HepG2 (cell line): ENCODE measurements around the gene FGD4. TPM values are rescaled to one million over a fixed set of nuclear protein-coding genes. Genes with fewer than 3 reads are reported as not detected.

Source experiments
- ARNT ChIP-seq: fragments of 450-650 bp; IDR thresholded peaks from 2 replicates; pipeline ENCODE4 v1.6.1; 2017
- CBX2 ChIP-seq, 2 experiments: fragments of 200-600 bp in 1 of 2; sonication (generic); formaldehyde crosslinking in 1 of 2; IDR thresholded peaks; 2 replicates each; pipeline versions ENCODE4 v1.7.0 to v1.8.1; 2018 to 2022; ENCODE audit warnings: low read depth in 2 of 2, low read length in 1 of 2, mild to moderate bottlenecking in 1 of 2, missing genetic modification reagents in 1 of 2
- ELF3 ChIP-seq: IDR thresholded peaks from 2 replicates; pipeline ENCODE4 v1.6.1; 2016; ENCODE audit warnings: missing genetic modification reagents, missing compliant biosample characterization
- ESRRA ChIP-seq: sonication (generic); formaldehyde crosslinking; IDR thresholded peaks from 2 replicates; pipeline ENCODE4 v1.5.1; 2020; ENCODE audit warnings: mild to moderate bottlenecking, low read depth, missing genetic modification reagents
- FIP1L1 ChIP-seq: fragments of 200-400 bp; formaldehyde crosslinking; IDR thresholded peaks from 2 replicates; pipeline ENCODE4 v1.6.1; 2018; ENCODE audit warnings: low read depth, mild to moderate bottlenecking, low read length, moderate library complexity, borderline replicate concordance; ENCODE audit not compliant: insufficient read depth
- FOXA3 ChIP-seq: IDR thresholded peaks from 2 replicates; pipeline ENCODE4 v1.6.1; 2016; ENCODE audit warnings: missing genetic modification reagents, missing compliant biosample characterization
- FOXC1 ChIP-seq: sonication (generic); formaldehyde crosslinking; IDR thresholded peaks from 2 replicates; pipeline ENCODE4 v1.8.0; 2022; ENCODE audit warnings: mild to moderate bottlenecking, missing genetic modification reagents, borderline replicate concordance
- GATAD2A ChIP-seq: IDR thresholded peaks from 2 replicates; pipeline ENCODE4 v1.6.1; 2016
- HDAC2 ChIP-seq: sonication (generic); formaldehyde crosslinking; IDR thresholded peaks from 2 replicates; pipeline ENCODE4 v1.4.0; 2020; ENCODE audit warnings: missing genetic modification reagents
- HMG20B ChIP-seq: conservative IDR thresholded peaks from 2 replicates; pipeline ENCODE4 v1.6.1; 2016; ENCODE audit warnings: missing genetic modification reagents, missing compliant biosample characterization
- IKZF4 ChIP-seq: sonication (generic); formaldehyde crosslinking; IDR thresholded peaks from 2 replicates; pipeline ENCODE4 v1.5.1; 2020; ENCODE audit warnings: borderline replicate concordance, mild to moderate bottlenecking, low read depth, missing genetic modification reagents; ENCODE audit errors: not compliant biosample characterization
- MEIS2 ChIP-seq: sonication (generic); formaldehyde crosslinking; IDR thresholded peaks from 2 replicates; pipeline ENCODE4 v1.9.0; 2021; ENCODE audit warnings: mild to moderate bottlenecking, missing genetic modification reagents
- NFYB ChIP-seq: sonication (generic); formaldehyde crosslinking; IDR thresholded peaks from 2 replicates; pipeline ENCODE4 v1.4.0; 2020; ENCODE audit warnings: missing genetic modification reagents
- RARA ChIP-seq: IDR thresholded peaks from 2 replicates; pipeline ENCODE4 v1.6.1; 2016; ENCODE audit warnings: missing genetic modification reagents, missing compliant biosample characterization
- ZNF264 ChIP-seq: sonication (generic); formaldehyde crosslinking; IDR thresholded peaks from 2 replicates; pipeline ENCODE4 v1.4.0; 2020; ENCODE audit warnings: missing genetic modification reagents
- ZNF713 ChIP-seq: sonication (generic); formaldehyde crosslinking; IDR thresholded peaks from 2 replicates; pipeline ENCODE4 v1.4.0; 2020; ENCODE audit warnings: mild to moderate bottlenecking, missing genetic modification reagents
- polyA plus RNA-seq, 8 experiments: library from polyadenylated mRNA; depleted of rRNA in 3 of 8; stranded (reverse) in 7 of 8; unstranded in 1 of 8; fragments of >200 nt; fragmentation: Illumina TruSeq in 4 of 8; extraction: Trizol in 4 of 8; gene quantifications; 2 replicates each; pipeline versions ENCODE4 v1.2.1 to v1.2.3, GENCODE V29; 2011 to 2016; ENCODE audit warnings: low read depth in 4 of 8, missing spikeins in 1 of 8, mixed read lengths in 1 of 8; ENCODE audit not compliant: insufficient read depth in 1 of 8
- total RNA-seq, 5 experiments: library from RNA; depleted of rRNA; stranded (reverse); fragments of >200 nt; fragmentation: Illumina TruSeq; extraction: Trizol; gene quantifications; 2 replicates each; pipeline ENCODE4 v1.2.3, GENCODE V29; 2016; ENCODE audit warnings: low read depth in 1 of 5
- TF ChIP-seq, protein P1 (sequence below): sonication (generic); formaldehyde crosslinking; IDR thresholded peaks from 2 replicates; pipeline ENCODE4 v1.5.0; 2020; ENCODE audit warnings: mild to moderate bottlenecking, missing genetic modification reagents, borderline replicate concordance
- TF ChIP-seq, protein P2 (sequence below): sonication (generic); formaldehyde crosslinking; IDR thresholded peaks from 2 replicates; pipeline ENCODE4 v1.5.1; 2020; ENCODE audit warnings: mild to moderate bottlenecking, missing genetic modification reagents, borderline replicate concordance
- TF ChIP-seq, protein P3 (sequence below): sonication (generic); formaldehyde crosslinking; IDR thresholded peaks from 2 replicates; pipeline ENCODE4 v1.9.0; 2022; ENCODE audit warnings: missing genetic modification reagents, mild to moderate bottlenecking, borderline replicate concordance

The FGD4 gene
- total and polyA plus RNA-seq, 2 of the 13 experiments (the other 11 are each of a cell fraction or from before 2014, with no cell fraction given) = 4.6 to 6.6 TPM

DNA sequence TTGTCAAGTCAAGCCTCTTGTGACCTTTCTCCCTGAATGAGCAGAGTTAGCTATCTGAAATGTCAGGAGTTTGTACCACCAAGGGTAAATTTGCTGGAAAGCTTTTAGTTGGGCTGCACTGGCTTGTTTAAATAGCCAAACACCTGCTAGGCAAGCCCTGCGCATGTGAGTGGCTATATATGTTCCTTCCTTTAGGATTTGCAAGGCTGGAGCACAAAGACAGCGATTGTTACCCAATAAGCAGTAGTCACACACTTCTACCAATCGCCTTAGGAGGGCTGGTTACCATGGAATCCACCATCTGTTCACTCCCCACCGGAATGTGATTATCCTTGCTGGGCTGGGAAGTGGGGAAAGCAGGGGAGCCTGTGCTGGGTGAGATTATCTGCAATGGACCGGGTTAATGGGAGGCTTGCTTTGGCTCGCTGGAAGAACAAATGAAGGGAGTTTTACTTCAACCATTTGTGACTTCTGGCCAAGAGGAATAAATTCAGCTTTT lies 102.5 kb downstream of the FGD4 start (continued):
- TF ChIP-seq, protein P1, sequence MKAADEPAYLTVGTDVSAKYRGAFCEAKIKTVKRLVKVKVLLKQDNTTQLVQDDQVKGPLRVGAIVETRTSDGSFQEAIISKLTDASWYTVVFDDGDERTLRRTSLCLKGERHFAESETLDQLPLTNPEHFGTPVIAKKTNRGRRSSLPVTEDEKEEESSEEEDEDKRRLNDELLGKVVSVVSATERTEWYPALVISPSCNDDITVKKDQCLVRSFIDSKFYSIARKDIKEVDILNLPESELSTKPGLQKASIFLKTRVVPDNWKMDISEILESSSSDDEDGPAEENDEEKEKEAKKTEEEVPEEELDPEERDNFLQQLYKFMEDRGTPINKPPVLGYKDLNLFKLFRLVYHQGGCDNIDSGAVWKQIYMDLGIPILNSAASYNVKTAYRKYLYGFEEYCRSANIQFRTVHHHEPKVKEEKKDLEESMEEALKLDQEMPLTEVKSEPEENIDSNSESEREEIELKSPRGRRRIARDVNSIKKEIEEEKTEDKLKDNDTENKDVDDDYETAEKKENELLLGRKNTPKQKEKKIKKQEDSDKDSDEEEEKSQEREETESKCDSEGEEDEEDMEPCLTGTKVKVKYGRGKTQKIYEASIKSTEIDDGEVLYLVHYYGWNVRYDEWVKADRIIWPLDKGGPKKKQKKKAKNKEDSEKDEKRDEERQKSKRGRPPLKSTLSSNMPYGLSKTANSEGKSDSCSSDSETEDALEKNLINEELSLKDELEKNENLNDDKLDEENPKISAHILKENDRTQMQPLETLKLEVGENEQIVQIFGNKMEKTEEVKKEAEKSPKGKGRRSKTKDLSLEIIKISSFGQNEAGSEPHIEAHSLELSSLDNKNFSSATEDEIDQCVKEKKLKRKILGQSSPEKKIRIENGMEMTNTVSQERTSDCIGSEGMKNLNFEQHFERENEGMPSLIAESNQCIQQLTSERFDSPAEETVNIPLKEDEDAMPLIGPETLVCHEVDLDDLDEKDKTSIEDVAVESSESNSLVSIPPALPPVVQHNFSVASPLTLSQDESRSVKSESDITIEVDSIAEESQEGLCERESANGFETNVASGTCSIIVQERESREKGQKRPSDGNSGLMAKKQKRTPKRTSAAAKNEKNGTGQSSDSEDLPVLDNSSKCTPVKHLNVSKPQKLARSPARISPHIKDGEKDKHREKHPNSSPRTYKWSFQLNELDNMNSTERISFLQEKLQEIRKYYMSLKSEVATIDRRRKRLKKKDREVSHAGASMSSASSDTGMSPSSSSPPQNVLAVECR (CRISPR knock-in tag) = peak; percentile 53; the same call in 1 of the 2 replicates
- TF ChIP-seq NFYB (CRISPR knock-in tag) (peak; percentile 65), IKZF4 (CRISPR knock-in tag) (no peak), ZNF713 (CRISPR knock-in tag) (no peak), CBX2 (IDR thresholded peaks at IDR 0.05; ENCODE audit: low read depth, low read length) (no peak), CBX2 (CRISPR knock-in tag; IDR thresholded peaks at IDR 0.05; ENCODE audit: low read depth) (no peak), MEIS2 (CRISPR knock-in tag) (no peak), ARNT (no peak), HMG20B (CRISPR knock-in tag) (no peak), HDAC2 (peak; percentile 70; the same call in 1 of the 2 replicates), ESRRA (CRISPR knock-in tag) (peak; percentile 57; the same call in 1 of the 2 replicates), ZNF264 (CRISPR knock-in tag) (peak; percentile 55; the same call in 1 of the 2 replicates), RARA (peak; percentile 26), FOXC1 (CRISPR knock-in tag) (no peak; the same call in 1 of the 2 replicates), GATAD2A (CRISPR knock-in tag) (peak; percentile 45; the same call in 1 of the 2 replicates), FIP1L1 (no peak), ELF3 (CRISPR knock-in tag) (0 out of 2 replicates have a peak, but pooled peaks have one; percentile 35), FOXA3 (peak; percentile 74)
- TF ChIP-seq, protein P2, sequence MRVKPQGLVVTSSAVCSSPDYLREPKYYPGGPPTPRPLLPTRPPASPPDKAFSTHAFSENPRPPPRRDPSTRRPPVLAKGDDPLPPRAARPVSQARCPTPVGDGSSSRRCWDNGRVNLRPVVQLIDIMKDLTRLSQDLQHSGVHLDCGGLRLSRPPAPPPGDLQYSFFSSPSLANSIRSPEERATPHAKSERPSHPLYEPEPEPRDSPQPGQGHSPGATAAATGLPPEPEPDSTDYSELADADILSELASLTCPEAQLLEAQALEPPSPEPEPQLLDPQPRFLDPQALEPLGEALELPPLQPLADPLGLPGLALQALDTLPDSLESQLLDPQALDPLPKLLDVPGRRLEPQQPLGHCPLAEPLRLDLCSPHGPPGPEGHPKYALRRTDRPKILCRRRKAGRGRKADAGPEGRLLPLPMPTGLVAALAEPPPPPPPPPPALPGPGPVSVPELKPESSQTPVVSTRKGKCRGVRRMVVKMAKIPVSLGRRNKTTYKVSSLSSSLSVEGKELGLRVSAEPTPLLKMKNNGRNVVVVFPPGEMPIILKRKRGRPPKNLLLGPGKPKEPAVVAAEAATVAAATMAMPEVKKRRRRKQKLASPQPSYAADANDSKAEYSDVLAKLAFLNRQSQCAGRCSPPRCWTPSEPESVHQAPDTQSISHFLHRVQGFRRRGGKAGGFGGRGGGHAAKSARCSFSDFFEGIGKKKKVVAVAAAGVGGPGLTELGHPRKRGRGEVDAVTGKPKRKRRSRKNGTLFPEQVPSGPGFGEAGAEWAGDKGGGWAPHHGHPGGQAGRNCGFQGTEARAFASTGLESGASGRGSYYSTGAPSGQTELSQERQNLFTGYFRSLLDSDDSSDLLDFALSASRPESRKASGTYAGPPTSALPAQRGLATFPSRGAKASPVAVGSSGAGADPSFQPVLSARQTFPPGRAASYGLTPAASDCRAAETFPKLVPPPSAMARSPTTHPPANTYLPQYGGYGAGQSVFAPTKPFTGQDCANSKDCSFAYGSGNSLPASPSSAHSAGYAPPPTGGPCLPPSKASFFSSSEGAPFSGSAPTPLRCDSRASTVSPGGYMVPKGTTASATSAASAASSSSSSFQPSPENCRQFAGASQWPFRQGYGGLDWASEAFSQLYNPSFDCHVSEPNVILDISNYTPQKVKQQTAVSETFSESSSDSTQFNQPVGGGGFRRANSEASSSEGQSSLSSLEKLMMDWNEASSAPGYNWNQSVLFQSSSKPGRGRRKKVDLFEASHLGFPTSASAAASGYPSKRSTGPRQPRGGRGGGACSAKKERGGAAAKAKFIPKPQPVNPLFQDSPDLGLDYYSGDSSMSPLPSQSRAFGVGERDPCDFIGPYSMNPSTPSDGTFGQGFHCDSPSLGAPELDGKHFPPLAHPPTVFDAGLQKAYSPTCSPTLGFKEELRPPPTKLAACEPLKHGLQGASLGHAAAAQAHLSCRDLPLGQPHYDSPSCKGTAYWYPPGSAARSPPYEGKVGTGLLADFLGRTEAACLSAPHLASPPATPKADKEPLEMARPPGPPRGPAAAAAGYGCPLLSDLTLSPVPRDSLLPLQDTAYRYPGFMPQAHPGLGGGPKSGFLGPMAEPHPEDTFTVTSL (CRISPR knock-in tag) = peak; percentile 63; the same call in 1 of the 2 replicates
- TF ChIP-seq, protein P3, sequence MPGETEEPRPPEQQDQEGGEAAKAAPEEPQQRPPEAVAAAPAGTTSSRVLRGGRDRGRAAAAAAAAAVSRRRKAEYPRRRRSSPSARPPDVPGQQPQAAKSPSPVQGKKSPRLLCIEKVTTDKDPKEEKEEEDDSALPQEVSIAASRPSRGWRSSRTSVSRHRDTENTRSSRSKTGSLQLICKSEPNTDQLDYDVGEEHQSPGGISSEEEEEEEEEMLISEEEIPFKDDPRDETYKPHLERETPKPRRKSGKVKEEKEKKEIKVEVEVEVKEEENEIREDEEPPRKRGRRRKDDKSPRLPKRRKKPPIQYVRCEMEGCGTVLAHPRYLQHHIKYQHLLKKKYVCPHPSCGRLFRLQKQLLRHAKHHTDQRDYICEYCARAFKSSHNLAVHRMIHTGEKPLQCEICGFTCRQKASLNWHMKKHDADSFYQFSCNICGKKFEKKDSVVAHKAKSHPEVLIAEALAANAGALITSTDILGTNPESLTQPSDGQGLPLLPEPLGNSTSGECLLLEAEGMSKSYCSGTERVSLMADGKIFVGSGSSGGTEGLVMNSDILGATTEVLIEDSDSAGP (CRISPR knock-in tag) = no peak
